HG02642 (cell line): ENCODE data around the gene CALY.
A peak's percentile ranks its signal among the peaks of the same experiment; 100 is the strongest.
"Not testable (repeated sequence)": the region's sequence is repeated elsewhere in the genome, so short reads cannot be mapped to it uniquely, and the experiment has no call there.

Source experiments
- ATAC-seq: cut with Tn5 transposase; IDR thresholded peaks from one replicate; pipeline ENCODE4 v1.9.1; 2021; ENCODE audit warnings: mild to moderate bottlenecking; ENCODE audit not compliant: unreplicated experiment, poor library complexity

CALY gene, protein sequence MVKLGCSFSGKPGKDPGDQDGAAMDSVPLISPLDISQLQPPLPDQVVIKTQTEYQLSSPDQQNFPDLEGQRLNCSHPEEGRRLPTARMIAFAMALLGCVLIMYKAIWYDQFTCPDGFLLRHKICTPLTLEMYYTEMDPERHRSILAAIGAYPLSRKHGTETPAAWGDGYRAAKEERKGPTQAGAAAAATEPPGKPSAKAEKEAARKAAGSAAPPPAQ

DNA sequence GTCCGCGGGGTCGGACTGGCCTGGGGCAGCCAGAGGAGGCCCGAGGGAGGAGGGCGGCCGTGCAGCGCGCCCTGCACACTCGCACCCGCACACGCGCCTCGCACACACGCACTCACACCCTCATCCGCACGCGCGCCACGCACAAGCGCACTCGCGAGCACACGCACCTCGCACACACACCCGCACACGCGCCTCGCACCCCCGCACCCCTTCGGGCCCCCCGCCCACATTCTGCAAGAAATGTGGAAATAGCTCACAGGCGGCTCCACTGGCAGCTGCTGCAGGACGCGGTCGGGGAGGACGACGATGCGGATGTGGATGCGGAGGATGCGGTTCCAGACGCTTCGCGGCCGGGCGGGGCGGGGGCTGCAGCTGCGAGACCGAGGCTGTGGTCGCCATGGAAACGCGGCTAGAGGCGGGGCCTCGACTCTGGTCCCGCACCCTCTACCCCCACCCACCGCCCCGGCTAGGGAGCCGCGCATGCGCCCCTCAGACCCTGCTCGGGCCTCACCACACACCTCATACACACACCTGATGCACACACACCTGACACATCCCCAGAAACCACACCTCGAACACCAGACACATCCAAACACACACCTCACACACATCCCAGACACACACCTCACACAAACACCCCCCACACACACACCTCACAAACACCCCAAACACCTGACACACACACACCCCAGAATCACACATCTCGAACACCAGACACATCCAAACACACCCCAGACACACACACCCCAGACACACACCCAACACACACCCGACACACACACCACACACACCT is at the start of gene CALY:
TSS of gene CALY (minus strand) at position 320 of the 793 bp plus-strand sequence. CDS start 7,907 bp downstream, outside the sequence.
- ATAC-seq, result no peak

DNA sequence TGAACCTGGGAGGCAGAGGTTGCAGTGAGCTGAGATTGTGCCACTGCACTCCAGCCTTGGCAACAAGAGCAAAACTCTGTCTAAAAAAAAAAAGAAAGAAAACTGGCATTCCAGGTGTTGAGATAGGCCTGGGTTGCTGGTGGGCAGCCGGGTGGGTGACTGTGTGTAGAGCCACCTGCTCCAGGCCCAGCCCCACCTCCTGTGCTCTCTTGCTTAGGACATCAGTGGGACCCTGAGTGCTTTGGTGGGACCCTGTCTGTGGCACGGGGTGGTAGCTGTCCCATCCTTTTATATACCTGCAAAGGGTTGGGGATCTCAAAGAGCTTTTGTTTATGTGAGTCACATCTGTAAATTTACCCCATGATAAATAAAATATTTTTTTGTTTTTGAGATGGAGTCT is 48.5 kb upstream of the CALY start:
- no peak for ATAC-seq

DNA sequence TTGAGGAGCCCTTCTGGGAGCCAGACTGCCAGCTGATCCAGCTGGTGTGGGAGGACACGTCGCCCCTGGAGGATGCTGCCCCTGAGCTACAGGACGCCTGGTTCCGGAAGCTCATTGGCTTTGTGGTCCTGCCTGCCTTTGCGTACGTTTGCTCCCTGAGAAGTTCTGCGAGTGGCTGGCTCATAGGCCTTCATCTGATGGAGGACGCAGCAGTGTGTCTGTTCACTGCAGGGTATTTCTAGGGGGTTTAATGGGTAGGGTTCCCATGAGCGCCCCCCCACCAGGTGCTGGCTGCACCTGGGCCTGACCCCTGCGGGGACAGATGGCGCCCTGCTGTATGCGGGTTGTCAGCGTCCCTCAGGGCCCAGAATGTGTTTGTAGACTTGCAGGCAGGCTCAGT is 47.4 kb upstream of the CALY start:
- ATAC-seq, result no peak

DNA sequence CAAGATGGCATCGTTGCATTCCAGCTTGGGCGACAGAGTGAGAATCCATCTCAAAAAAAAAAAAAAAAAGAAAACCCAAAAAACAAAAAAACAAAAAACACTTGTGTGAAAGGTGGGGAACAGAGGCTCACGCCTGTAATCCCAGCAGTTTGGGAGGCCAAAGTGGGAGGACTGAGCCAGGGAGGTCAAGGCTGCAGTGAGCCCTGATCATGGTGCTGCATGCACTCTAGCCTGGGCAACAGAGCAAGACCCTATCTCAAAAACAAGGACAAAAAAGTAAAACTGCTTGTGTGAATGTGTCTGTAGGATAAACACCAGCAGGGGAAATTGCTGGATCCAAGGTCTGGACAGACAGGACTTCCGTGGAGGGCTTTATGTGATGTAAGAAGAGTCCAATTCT is 46.9 kb upstream of the CALY start:
- no peak for ATAC-seq

- no peak for ATAC-seq
These were observed 44.3 kb upstream of the CALY start for GRCh38 chr10:133381036-133381435.

DNA sequence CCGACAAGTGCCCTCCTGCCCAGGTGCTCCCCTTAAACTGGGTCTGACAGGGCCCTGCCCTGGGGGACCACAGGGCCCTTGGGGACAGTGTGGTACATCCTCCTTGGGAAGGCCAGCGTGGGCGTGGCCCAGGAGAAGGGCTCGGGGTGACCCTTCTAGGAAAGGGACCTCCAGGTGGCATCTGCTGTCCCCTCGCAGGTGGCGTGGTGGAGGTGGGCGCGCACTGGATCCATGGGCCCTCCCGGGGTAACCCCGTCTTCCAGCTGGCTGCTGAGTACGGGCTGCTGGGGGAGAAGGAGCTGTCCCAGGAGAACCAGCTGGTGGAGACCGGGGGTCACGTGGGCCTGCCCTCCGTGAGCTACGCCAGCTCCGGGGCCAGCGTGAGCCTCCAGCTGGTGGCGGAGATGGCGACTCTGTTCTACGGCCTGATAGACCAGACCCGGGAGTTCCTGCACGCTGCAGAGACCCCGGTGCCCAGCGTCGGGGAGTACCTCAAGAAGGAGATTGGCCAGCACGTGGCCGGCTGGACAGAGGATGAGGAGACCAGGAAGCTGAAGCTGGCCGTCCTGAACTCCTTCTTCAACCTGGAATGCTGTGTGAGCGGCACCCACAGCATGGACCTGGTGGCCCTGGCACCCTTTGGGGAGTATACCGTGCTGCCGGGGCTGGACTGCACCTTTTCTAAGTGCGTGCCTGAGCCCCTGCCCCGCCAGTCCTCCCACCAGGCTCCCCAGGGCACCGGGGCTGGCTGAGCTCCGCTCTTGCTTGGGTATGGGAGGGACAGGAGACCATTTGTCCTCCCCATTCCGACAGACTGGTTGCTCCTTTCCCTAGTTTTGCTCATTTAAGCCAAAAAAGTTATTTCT is 43.3 kb upstream of the CALY start:
- no peak for ATAC-seq

DNA sequence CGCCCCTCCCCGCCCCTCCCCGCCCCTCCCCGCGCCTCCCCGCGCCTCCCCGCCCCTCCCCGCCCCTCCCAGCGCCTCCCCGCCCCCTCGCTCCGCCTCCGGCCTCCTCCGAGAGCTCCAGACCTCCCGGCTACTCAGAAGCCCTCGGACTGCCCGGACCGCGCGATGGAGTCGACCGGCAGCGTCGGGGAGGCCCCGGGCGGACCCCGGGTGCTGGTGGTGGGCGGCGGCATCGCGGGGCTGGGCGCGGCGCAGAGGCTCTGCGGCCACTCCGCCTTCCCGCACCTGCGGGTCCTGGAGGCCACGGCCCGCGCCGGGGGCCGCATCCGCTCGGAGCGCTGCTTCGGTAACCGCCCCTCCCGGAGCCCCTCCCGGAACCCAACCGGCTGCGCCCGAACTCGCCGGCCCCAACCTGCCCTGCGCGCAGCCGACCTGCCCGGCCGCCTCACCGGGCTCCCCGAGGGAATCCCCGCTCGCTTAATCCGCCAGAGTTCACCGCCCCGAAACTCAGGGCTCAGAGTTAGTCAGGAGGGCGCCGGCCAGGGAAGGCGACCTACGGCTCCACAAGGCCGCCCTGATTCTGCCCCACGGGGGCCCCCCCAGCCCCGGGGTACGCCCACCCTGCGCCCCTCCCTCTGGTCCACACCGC is 42.6 kb upstream of the CALY start, which contains the start of gene PAOX:
TSS of gene PAOX (plus strand) at position 111 of the 649 bp plus-strand sequence. CDS start at position 166, 55 bp downstream.
- peak; percentile 62 for ATAC-seq

DNA sequence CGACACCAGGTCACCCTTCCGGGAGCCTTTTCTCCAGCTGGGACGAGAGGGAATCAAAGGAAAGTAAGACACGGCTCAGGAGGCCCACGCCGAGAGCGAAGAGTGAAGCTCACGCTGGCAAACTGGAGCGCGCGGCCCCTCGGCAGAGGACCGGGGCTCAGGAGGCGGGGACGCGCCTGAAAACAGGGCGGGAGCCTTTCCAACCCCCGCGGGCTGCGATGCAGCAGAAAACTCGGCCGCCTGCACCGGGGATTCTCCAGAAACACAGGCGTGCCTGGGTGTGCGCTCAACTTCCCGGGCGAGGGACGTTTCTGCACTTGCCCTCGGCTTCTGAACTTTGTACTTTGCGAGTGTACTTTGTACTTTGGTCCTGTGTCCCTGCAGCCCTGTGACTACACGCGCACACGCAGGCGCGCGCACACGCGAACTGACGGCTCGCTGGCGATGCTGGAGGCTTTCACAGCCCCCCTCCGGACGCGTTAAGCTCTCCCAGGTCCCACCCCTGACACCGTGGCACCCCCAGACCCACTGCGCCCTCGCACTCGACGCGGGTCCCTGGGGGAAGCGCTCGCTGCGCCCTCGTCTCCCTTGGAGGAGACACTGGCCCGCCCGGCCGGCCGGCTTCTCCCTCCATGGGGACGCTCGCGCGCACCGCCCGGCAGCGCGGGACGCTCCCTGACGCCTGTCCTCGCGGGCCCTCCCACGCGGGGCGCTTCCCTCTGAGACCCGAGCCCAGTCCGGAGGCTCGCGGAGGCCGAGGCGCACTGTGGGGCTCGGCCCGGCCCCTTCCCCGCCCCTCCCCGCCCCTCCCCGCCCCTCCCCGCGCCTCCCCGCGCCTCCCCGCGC is 41.8 kb upstream of the CALY start:
- ATAC-seq, result peak; percentile 48

DNA sequence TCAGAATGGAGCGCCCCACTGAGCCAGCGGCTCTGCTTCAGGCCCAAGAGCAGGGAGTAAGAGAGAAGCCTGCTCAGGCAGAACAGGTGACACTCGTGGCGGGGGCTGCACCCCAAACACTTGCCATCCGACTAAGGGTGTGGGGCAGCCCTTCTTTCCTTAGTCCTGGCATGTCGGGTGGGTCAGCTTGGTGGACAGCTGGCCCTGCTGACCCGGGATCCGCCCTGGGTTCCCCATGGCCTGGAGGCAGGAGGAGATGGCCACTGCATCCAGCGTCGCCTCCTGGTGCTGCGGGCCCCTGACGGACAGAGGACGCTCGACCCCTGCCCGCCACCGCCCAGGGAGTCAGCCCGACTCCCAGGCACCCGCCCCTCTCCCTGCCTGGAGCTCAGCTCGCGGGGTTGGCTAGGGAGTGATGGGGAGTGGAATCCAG is 41.1 kb upstream of the CALY start:
- no peak for ATAC-seq

- ATAC-seq, result no peak
These were observed 40.5 kb upstream of the CALY start for GRCh38 chr10:133377025-133377817.

- not testable (repeated sequence) for ATAC-seq
These were observed 39.5 kb upstream of the CALY start for GRCh38 chr10:133376183-133376582.

DNA sequence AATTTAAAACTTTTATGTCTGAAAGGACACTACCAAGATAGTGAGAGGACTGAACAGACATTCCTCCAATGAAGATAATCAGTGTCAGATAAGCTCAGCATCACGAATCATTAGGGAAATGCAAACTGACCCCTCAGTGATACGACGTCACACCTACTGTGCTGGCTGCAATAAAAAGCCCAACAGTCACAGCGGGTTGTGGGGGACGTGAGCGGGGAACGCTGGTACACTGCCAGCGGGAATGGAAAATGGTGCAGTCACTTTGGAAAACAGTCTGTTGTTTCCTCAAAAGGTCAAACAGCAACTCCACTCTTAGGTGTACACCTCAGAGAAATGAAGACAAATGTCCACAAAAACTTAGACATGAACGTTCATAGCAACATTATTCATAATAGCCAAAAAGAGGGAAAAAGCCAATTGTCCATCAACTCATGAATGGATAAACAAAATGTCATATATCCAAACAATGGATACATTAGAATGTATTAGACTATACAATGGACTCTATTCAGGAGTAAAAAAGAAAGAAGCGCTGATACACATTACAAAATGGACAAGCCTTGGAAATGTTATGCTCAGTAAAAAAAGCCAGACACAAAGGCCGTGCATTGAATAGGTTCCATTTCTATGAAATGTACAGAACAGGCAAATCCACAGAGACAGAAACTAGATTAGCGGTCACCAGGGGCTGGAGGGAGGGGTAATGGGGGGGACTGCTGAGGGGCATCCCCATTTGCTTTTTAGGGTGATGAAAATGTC is 38.8 kb upstream of the CALY start:
- no peak for ATAC-seq

DNA sequence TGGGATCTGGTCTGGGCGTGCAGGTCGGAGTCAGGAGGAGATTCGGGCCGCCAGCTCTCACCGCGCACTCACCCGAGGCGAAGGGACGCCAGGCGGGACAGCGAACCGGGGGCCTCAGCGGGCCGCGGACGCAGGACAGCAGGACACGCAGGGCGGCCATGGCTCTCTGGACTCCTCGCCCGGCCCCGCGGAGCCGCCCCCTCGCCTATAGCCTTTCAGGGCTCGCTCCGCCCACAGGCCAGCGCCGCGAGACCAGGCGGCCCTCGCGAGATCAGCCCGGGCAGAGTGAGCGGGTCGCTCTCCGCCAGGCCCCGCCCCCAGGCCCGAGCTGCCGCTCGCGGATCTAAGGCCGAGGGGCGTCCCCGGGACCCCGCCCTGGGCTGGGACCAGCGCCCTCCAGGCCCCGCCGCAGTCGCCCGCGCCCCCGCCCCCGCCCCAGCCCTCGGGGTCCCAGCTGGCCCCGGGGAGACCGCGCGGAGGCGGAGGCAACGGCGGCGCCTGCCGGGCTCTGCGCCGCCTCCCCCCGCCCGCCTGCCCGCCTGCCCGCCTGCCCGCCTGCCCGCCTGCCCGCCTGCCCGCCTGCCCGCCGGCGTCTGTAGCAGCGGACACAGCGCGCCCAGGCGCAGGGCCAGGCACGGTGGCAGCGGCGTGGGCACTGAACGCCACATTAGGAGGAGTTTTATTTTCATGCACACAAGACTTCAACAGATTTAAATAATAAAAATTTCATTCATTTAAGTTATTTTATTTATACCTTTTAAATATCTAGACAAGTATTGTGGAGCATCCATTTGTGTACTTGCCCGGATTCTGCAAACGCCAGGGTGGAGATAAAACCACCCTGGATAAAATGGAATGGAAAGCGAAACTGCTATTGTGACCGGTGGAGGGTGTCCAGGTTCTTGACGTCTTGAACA is 36.7 kb upstream of the CALY start, which contains the start of gene ECHS1:
TSS of gene ECHS1 (minus strand) at position 181 of the 917 bp plus-strand sequence. CDS start at position 160, 21 bp downstream.
- peak; percentile 93 for ATAC-seq

- no peak for ATAC-seq
These were observed 35.8 kb upstream of the CALY start for GRCh38 chr10:133372507-133372906.

DNA sequence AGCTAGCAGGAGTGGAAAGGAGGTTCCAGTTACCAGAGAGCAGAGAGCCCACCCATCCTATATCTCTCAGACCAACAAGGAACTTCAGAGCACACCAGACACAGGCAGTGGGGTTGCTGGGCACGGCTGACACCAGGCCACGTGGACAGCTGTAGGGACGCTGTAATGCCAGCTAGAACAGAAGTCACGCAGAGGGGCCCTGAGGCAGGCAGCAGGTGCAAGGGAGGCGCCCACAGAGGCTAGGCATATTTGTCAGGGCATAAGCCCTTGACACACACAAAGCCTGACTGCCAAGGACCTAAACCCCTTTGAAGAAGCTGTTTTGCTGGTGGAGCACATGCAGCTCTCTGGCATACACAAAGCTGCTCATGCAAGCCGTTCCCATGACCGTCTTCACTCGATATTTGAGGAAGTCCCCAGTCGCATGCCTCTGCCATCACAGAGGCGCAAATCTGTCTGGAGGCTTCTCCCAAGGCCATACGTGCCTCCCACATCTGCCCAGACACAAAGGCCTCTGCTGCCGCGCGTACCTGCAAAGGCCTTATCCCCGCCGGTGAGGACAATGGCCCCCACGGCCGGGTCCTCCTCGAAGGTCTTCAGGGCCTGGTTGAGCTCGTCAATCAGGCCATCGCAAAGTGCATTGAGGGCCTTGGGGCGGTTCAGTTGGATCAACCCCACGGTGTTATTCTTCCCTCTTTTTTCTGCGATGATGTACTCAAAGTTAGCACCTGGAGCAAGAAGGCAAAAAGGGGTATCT is 33.5 kb upstream of the CALY start:
- ATAC-seq, result no peak

- ATAC-seq, result no peak
These were observed 31.5 kb upstream of the CALY start for GRCh38 chr10:133368153-133368552.
